GM12875 (cell line): ENCODE data around the gene RHOH.

Source experiments
- H3K4me3 ChIP-seq: one replicate; pipeline ENCODE4 v1.5.1; 2011; ENCODE audit warnings: low read depth, low read length, control low read depth
- TF ChIP-seq, protein P1 (sequence below): IDR thresholded peaks from 2 replicates; pipeline ENCODE4 v1.5.1; 2011; ENCODE audit warnings: low read depth, mild to moderate bottlenecking, control low read depth, inconsistent platforms, low read length, moderate library complexity, borderline replicate concordance; ENCODE audit not compliant: insufficient read depth

The RHOH gene

DNA sequence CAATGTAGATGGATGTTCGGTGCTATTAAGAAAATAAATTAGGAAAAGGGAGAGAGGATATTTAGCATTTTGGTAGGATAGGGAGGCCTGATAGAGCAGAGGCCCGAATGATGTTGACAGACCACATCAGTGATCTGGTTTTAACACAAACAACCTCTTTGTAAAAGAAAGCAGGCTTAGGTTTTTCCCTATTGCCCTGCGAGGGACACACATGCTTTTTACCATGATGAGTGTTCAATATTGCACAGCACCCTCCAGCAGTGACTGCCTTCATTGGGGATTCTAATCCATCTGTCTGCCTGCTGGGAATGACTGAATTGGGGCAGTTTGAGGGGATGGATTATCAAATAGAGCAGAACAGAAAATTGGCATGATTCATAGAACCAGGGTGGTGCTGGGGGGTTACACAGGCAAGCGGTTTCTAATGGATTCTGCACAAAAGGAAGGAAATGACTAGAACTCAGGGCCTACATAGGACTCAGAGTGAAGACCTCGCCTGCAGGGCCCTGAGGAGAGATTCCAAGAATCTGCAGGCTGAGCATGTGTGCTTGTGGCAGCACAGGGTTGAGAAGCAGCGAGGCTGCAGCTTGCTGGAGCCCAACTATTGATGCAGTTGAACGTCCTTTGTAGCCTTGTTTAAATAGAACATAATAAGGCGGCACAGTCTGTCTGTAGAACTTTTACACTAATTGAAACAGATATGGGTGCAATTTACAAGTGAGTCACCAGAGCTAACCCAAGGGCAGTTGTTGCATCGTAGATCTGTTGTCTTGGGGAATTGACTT lies 58.0 kb downstream of the RHOH start:
- no peak overlapping the region for H3K4me3 ChIP-seq
- TF ChIP-seq, protein P1, sequence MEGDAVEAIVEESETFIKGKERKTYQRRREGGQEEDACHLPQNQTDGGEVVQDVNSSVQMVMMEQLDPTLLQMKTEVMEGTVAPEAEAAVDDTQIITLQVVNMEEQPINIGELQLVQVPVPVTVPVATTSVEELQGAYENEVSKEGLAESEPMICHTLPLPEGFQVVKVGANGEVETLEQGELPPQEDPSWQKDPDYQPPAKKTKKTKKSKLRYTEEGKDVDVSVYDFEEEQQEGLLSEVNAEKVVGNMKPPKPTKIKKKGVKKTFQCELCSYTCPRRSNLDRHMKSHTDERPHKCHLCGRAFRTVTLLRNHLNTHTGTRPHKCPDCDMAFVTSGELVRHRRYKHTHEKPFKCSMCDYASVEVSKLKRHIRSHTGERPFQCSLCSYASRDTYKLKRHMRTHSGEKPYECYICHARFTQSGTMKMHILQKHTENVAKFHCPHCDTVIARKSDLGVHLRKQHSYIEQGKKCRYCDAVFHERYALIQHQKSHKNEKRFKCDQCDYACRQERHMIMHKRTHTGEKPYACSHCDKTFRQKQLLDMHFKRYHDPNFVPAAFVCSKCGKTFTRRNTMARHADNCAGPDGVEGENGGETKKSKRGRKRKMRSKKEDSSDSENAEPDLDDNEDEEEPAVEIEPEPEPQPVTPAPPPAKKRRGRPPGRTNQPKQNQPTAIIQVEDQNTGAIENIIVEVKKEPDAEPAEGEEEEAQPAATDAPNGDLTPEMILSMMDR: no peak

DNA sequence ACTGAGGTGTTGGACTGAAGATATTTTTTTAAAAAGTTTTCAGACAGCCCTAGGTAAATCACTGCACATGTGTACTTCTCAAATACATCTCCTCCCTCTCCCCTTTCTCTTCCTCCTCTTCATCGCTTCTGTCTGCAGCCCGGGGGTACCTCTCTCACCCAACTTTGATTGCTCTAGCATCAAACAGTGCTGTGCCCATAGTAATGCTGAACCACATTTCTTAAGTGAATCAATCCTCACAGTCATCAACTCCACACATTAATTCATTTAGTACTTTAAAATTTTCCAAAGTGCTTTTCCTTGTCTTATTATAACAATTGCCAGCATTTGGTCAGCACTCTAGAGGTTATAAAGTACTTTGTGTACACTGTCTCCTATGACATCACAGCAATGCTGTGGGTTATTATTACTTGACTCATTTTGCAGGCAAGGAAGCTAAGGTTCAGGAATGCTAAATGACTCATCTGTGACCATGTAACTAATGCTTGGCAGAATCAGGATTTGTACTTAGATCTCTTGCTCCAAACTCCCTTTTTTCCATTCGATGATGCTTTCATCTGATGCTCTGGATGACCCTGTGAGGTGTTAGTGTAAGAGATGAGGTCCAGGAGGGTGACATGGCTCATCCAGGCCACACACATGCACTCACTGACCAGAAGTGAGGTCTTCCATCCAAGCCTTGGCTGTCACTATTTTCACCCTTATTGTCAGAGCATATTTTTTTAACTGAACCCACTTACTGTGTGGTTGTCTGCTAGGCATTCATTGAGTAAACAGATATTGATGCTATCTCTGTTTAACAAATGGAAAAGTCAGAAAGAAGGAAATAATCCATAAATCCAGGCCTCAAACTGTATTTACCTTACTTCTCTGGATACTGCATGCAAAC lies 58.8 kb downstream of the RHOH start:
- TF ChIP-seq, protein P1: no peak
- H3K4me3 ChIP-seq: no peak overlapping the region

DNA sequence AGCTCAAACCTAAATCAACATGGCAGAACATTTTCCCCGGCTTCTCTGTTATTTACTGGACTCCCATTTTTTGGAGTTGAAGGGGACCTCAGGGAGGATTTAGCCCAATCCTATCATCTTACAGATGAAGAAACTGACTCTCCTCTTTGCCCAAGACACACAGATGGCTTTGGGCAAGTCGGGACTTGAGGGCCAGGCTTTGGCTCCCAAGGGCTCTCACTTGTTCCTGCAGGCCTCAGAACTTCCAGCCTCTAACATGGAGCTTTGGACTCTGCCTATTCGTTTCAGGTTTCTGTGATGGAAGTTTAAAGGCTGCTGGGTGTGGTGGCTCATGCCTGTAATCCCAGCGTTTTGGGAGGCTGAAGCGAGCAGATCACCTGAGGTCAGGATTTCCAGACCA lies 59.5 kb downstream of the RHOH start:
- no peak overlapping the region for H3K4me3 ChIP-seq
- TF ChIP-seq, protein P1: no peak

DNA sequence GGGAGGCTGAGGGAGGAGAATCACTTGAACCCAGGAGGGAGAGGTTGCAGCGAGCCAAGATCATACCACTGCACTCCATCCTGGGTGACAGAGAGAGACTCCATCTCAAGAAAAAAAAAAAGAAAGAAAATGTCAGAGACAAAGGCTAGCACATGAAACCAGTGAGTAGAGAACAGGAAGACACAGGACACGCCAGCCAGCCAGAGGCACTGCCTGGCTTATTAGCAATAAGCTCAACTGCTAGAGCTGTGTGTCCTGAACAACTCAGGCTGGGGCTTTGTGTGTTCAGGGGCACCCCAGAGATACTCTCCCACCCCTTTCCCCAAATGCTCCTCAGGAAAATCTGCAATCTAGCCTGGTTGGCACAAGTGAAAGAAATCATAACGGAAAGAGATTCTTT lies 60.0 kb downstream of the RHOH start:
- H3K4me3 ChIP-seq: no peak overlapping the region
- TF ChIP-seq, protein P1: no peak

GRCh38 chr4:40258627-40259026 lies 61.8 kb downstream of the RHOH start:
- TF ChIP-seq, protein P1: no peak
- H3K4me3 ChIP-seq: no peak overlapping the region

- H3K4me3 ChIP-seq: no peak overlapping the region
- TF ChIP-seq, protein P1: no peak
Observed at GRCh38 chr4:40261231-40262076, 64.6 kb downstream of the RHOH start.
